ENCODE results near the gene ARL13A.

DNA sequence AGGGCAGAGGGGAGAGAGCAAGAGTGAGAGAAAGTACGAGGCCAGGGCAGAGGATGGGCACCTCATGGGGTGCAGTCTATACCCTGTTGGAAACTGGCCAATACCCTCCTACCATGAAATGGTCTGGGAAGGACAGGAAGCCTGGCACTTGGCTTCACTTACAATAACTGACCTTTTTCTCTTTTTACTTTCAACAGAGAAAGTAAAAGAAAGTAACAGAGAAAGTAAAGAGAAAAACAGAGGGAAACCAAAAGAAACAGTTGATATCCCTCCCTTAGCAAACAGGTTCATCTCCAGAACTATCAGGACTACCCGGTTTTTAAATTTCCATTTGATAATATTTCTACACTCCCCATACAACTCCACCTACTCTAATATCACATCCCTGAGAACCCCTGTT lies 20.6 kb downstream of the ARL13A start:
- no peak for TF ChIP-seq CTCF (conservative IDR thresholded peaks at IDR 0.05)
- TF ChIP-seq ZFX (IDR thresholded peaks at IDR 0.05) = no peak
